Measurements from ENCODE around the gene ARPP21.

The ARPP21 gene

GRCh38 chr3:35777065-35777464 is 137.7 kb downstream of the ARPP21 start:
- DNase-seq = no peak
- no peaks in the 10 kb centered on the region for H3K9me3 ChIP-seq
- no peaks in the 10 kb centered on the region for H3K27me3 ChIP-seq
- no peak for TF ChIP-seq CTCF (IDR thresholded peaks at IDR 0.05; ENCODE audit: low read depth, low read length)
- H3K36me3 ChIP-seq = no peaks in the 10 kb centered on the region
- H3K4me3 ChIP-seq (ENCODE audit: low read depth, low read length) = no peak overlapping the region
- no peaks in the 10 kb centered on the region for H3K4me1 ChIP-seq

- DNase-seq = peak; percentile 2
- H3K36me3 ChIP-seq = no peaks in the 10 kb centered on the region
- no peak overlapping the region for H3K4me3 ChIP-seq (ENCODE audit: low read depth, low read length)
- no peaks in the 10 kb centered on the region for H3K27me3 ChIP-seq
- TF ChIP-seq CTCF (IDR thresholded peaks at IDR 0.05; ENCODE audit: low read depth, low read length) = no peak
- no peaks in the 10 kb centered on the region for H3K9me3 ChIP-seq
- no peaks in the 10 kb centered on the region for H3K4me1 ChIP-seq
Measured at GRCh38 chr3:35777563-35778554, 138.5 kb downstream of the ARPP21 start.

GRCh38 chr3:35779611-35780010 is 140.3 kb downstream of the ARPP21 start:
- no peak for DNase-seq
- no peaks in the 10 kb centered on the region for H3K36me3 ChIP-seq
- no peaks in the 10 kb centered on the region for H3K4me1 ChIP-seq
- H3K4me3 ChIP-seq (ENCODE audit: low read depth, low read length) = no peak overlapping the region
- H3K9me3 ChIP-seq = no peaks in the 10 kb centered on the region
- no peaks in the 10 kb centered on the region for H3K27me3 ChIP-seq
- TF ChIP-seq CTCF (IDR thresholded peaks at IDR 0.05; ENCODE audit: low read depth, low read length) = no peak

GRCh38 chr3:35780800-35781199 is 141.5 kb downstream of the ARPP21 start:
- no peaks in the 10 kb centered on the region for H3K36me3 ChIP-seq
- H3K4me1 ChIP-seq = no peaks in the 10 kb centered on the region
- no peak for DNase-seq
- H3K4me3 ChIP-seq (ENCODE audit: low read depth, low read length) = no peak overlapping the region
- no peak for TF ChIP-seq CTCF (IDR thresholded peaks at IDR 0.05; ENCODE audit: low read depth, low read length)
- H3K9me3 ChIP-seq = no peaks in the 10 kb centered on the region
- no peaks in the 10 kb centered on the region for H3K27me3 ChIP-seq

- Histone ChIP-seq H3K4me3 (ENCODE audit: low read depth, low read length) (no peak overlapping the region), H3K4me1 (no peaks in the 10 kb centered on the region), H3K36me3 (no peaks in the 10 kb centered on the region), H3K27me3 (no peaks in the 10 kb centered on the region), H3K9me3 (no peaks in the 10 kb centered on the region)
- TF ChIP-seq CTCF (IDR thresholded peaks at IDR 0.05; ENCODE audit: low read depth, low read length) = no peak
- DNase-seq = no peak
Measured at GRCh38 chr3:35781558-35781957, 142.2 kb downstream of the ARPP21 start.

GRCh38 chr3:35782355-35782754 is 143.0 kb downstream of the ARPP21 start:
- no peaks in the 10 kb centered on the region for H3K36me3 ChIP-seq
- no peak for DNase-seq
- no peak for TF ChIP-seq CTCF (IDR thresholded peaks at IDR 0.05; ENCODE audit: low read depth, low read length)
- no peaks in the 10 kb centered on the region for H3K27me3 ChIP-seq
- no peak overlapping the region for H3K4me3 ChIP-seq (ENCODE audit: low read depth, low read length)
- H3K9me3 ChIP-seq = no peaks in the 10 kb centered on the region
- H3K4me1 ChIP-seq = no peaks in the 10 kb centered on the region
